ENCODE data around the gene SLC2A4RG. TPM values are rescaled to one million over a fixed set of nuclear protein-coding genes. Genes with fewer than 3 reads are reported as not detected.
A peak's percentile ranks its signal among the peaks of the same experiment; 100 is the strongest.

SLC2A4RG gene
- total and polyA plus RNA-seq, 2 donors (not counting 3 experiments of a cell fraction or from before 2014, with no cell fraction given) = 41.7 to 69.4 TPM

DNA sequence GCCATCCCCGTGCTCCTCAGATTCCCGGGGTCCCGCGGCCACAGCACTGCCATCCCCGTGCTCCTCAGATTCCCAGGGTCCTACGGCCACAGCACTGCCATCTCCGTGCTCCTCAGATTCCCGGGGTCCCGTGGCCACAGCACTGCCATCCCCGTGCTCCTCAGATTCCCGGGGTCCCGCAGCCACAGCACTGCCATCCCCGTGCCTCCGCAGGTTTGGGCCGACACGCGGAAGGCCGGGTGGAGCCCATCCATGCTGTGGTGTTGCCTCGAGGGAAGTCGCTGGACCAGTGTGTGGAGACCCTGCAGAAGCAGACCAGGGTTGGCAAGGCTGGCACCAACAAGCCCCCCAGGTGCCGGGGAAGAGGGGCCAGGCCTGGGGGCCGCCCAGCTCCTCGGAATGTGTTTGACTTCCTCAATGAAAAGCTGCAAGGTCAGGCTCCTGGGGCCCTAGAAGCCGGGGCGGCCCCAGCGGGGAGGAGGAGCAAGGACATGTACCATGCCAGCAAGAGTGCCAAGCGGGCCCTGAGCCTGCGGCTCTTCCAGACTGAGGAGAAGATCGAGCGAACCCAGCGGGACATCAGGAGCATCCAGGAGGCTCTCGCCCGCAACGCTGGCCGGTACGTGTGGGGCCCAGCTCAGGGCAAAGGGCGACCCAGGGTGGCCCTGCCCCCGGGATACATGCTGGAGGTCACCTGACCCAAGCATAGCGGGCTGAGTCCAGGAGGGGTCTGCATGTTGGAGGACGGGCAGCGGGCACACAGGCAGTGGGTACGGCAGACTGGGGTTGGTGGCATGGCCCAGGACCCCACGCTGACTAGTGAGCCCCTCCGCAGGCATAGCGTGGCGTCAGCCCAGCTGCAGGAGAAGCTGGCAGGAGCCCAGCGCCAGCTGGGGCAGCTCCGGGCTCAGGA, 4.4 kb upstream of the SLC2A4RG start:
- H3K36me3 ChIP-seq (ENCODE audit: control insufficient read depth in 2 of 2, extremely low read depth in 1 of 2, insufficient read depth in 2 of 2, low read length in 2 of 2) = peaks cover 0 to 24% of the 10 kb centered on the region in 2 experiments

More for the DNA sequence above, 4.4 kb upstream of the SLC2A4RG start:
- ChIA-PET CTCF (interaction anchor here (0.6 to 2.1 kb wide), 2 partner anchors 21 to 27 kb away, joined by 3 to 7 read pairs; partner anchors contain the start of genes ARFRP1 and ZGPAT), POLR2A (no interaction called here)
- DNase-seq (ENCODE audit: low read depth, low spot score) (no peak), FAIRE-seq (no peak)
- Histone ChIP-seq H3K4me1 (ENCODE audit: control insufficient read depth, extremely low read depth, insufficient read depth, low read length) (no peaks in the 10 kb centered on the region), H2AFZ (ENCODE audit: low read depth, low read length) (no peak overlapping the region), H3K4me3 (replicated peaks in 1 of 3; ENCODE audit: insufficient read depth in 1 of 3, low read depth in 1 of 3, low read length in 3 of 3) (no peak overlapping the region), H3K4me2 (ENCODE audit: insufficient read depth, low read length) (no peak overlapping the region), H3K9me3 (replicated peaks; ENCODE audit: control insufficient read depth, insufficient read depth, low read length) (no peaks in the 10 kb centered on the region), H3K9ac (replicated peaks; ENCODE audit: extremely low read depth, insufficient read depth, low read length) (no peak overlapping the region), H3K27ac (ENCODE audit: insufficient read depth, low read depth, low read length) (no peak overlapping the region), H3K27me3 (ENCODE audit: control insufficient read depth in 2 of 2, insufficient read depth in 2 of 2, low read length in 2 of 2) (no peaks in the 10 kb centered on the region), H4K20me1 (replicated peaks; ENCODE audit: control insufficient read depth, extremely low read depth, insufficient read depth, low read length) (no peaks in the 10 kb centered on the region), H3K79me2 (ENCODE audit: control insufficient read depth, insufficient read depth, low read length) (peaks cover 12% of the 10 kb centered on the region), H3K9me1 (replicated peaks; ENCODE audit: control insufficient read depth, extremely low read depth, insufficient read depth, low read length) (no peaks in the 10 kb centered on the region)
- TF ChIP-seq, protein P1, sequence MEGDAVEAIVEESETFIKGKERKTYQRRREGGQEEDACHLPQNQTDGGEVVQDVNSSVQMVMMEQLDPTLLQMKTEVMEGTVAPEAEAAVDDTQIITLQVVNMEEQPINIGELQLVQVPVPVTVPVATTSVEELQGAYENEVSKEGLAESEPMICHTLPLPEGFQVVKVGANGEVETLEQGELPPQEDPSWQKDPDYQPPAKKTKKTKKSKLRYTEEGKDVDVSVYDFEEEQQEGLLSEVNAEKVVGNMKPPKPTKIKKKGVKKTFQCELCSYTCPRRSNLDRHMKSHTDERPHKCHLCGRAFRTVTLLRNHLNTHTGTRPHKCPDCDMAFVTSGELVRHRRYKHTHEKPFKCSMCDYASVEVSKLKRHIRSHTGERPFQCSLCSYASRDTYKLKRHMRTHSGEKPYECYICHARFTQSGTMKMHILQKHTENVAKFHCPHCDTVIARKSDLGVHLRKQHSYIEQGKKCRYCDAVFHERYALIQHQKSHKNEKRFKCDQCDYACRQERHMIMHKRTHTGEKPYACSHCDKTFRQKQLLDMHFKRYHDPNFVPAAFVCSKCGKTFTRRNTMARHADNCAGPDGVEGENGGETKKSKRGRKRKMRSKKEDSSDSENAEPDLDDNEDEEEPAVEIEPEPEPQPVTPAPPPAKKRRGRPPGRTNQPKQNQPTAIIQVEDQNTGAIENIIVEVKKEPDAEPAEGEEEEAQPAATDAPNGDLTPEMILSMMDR (IDR thresholded peaks at IDR 0.05; ENCODE audit: extremely low read depth in 1 of 2, insufficient read depth in 1 of 2, low read depth in 1 of 2, low read length in 2 of 2) = no peak
- TF ChIP-seq, protein P2, sequence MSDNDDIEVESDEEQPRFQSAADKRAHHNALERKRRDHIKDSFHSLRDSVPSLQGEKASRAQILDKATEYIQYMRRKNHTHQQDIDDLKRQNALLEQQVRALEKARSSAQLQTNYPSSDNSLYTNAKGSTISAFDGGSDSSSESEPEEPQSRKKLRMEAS (IDR thresholded peaks at IDR 0.05; ENCODE audit: insufficient read depth, insufficient read length) = no peak
- no peak for TF ChIP-seq GATA2 (IDR thresholded peaks at IDR 0.05; ENCODE audit: insufficient read depth, insufficient read length, low read depth, low read length)
- no peak for TF ChIP-seq POLR2A (IDR thresholded peaks at IDR 0.05; ENCODE audit: low read depth, low read length)
- TF ChIP-seq POLR2AphosphoS5 (IDR thresholded peaks at IDR 0.05; ENCODE audit: insufficient read depth, low read depth, low read length) = no peak
- no peak for TF ChIP-seq EZH2 (IDR thresholded peaks at IDR 0.05; ENCODE audit: borderline replicate concordance, low read depth, low read length, severe bottlenecking)
- TF ChIP-seq JUN (IDR thresholded peaks at IDR 0.05; ENCODE audit: borderline replicate concordance, insufficient read depth, insufficient read length, low read depth) = no peak
- TF ChIP-seq FOS (IDR thresholded peaks at IDR 0.05; ENCODE audit: borderline replicate concordance, insufficient read depth, low read length) = no peak
- TF ChIP-seq MYC (IDR thresholded peaks at IDR 0.05; ENCODE audit: low read depth, low read length) = no peak
- dilution Hi-C loops (cut with MboI; ENCODE audit: extremely low pct_ligation_motif_present, low sequenced_read_pairs) = no loop called here
- intact Hi-C loops (cut with micrococcal nuclease) = loop anchor here (5.0 kb wide), 1 partner anchor 38 kb away; the partner anchor contains the start of gene TNFRSF6B
- TSS peak; percentile 42 for BruUV-seq (replicated peaks)
